HEK293 (cell line): ENCODE measurements around the gene AQP1.

Experiments used
- CTCF ChIA-PET: fragments of 350-600 bp; formaldehyde crosslinking; extraction: SDS; loops from one replicate; lab custom pipeline; 2021; ENCODE audit warnings: antibody characterized with exemption; lab: Yijun Ruan, JAX
- POLR2A ChIA-PET: fragments of 300-600 bp; formaldehyde crosslinking; extraction: SDS; loops from one replicate; lab custom pipeline; 2020; ENCODE audit warnings: antibody characterized with exemption, inconsistent platforms; lab: Yijun Ruan, JAX
- H3K27ac ChIP-seq: fragments of 200-500 bp; sonication (Bioruptor generic); 2 replicates; pipeline ENCODE4 v1.5.1; 2014; ENCODE audit warnings: low read depth, low read length, control low read depth, inconsistent platforms; ENCODE audit errors: extremely low read depth
- H3K36me3 ChIP-seq, 2 experiments: fragments of 200-500 bp in 1 of 2; sonication (Bioruptor generic) in 1 of 2; 1 replicate in 1 of 2; 2 replicates in 1 of 2; pipeline ENCODE4 v1.5.1; 2014 to 2017; ENCODE audit warnings: inconsistent platforms in 2 of 2, low read length in 2 of 2; ENCODE audit not compliant: control insufficient read depth in 2 of 2, insufficient read depth in 1 of 2
- H3K4me1 ChIP-seq: fragments of 200-500 bp; sonication (Bioruptor generic); 2 replicates; pipeline ENCODE4 v1.5.1; 2014; ENCODE audit warnings: mild to moderate bottlenecking, low read length, inconsistent platforms; ENCODE audit not compliant: control insufficient read depth, insufficient read depth
- H3K4me3 ChIP-seq: 2 replicates; pipeline ENCODE4 v1.5.1; 2011; ENCODE audit warnings: low read depth, mild to moderate bottlenecking, control low read depth, low read length, moderate library complexity
- H3K9me3 ChIP-seq: fragments of 200-500 bp; sonication (Bioruptor generic); 2 replicates; pipeline ENCODE4 v1.5.1; 2014; ENCODE audit warnings: low read depth, low read length, inconsistent platforms; ENCODE audit not compliant: control insufficient read depth, insufficient read depth
- GLI4 ChIP-seq: fragments of 450-650 bp; formaldehyde crosslinking; IDR thresholded peaks from 2 replicates; pipeline ENCODE4 v1.5.1; 2016; ENCODE audit warnings: missing biosample characterization, missing genetic modification characterization
- KLF8 ChIP-seq: fragments of 450-650 bp; formaldehyde crosslinking; IDR thresholded peaks from 2 replicates; pipeline ENCODE4 v1.5.1; 2016; ENCODE audit warnings: missing biosample characterization, missing genetic modification characterization
- SETDB1 ChIP-seq: IDR thresholded peaks from one replicate; pipeline ENCODE4 v1.6.1; 2017; ENCODE audit warnings: mild to moderate bottlenecking, low read length, moderate library complexity, mixed read lengths; ENCODE audit not compliant: insufficient read length
- YY2 ChIP-seq: fragments of 450-650 bp; formaldehyde crosslinking; IDR thresholded peaks from 2 replicates; pipeline ENCODE4 v1.5.1; 2016; ENCODE audit warnings: missing biosample characterization, missing genetic modification characterization
- ZNF394 ChIP-seq: fragments of 450-650 bp; formaldehyde crosslinking; IDR thresholded peaks from 2 replicates; pipeline ENCODE4 v1.5.1; 2016; ENCODE audit warnings: missing biosample characterization, missing genetic modification characterization, mild to moderate bottlenecking, moderate library complexity, borderline replicate concordance
- ZNF658 ChIP-seq: fragments of 450-650 bp; formaldehyde crosslinking; IDR thresholded peaks from 2 replicates; pipeline ENCODE4; 2016; ENCODE audit warnings: missing biosample characterization, missing genetic modification characterization
- ZNF768 ChIP-seq: fragments of 450-650 bp; formaldehyde crosslinking; IDR thresholded peaks from 2 replicates; pipeline ENCODE4 v1.5.1; 2018; ENCODE audit warnings: missing biosample characterization, mild to moderate bottlenecking, missing genetic modification characterization
- TF ChIP-seq, protein P1 (sequence below): fragments of 450-650 bp; formaldehyde crosslinking; conservative IDR thresholded peaks from 2 replicates; pipeline ENCODE4 v1.5.1; 2016; ENCODE audit warnings: low read depth, missing biosample characterization, missing genetic modification characterization
- TF ChIP-seq, protein P2 (sequence below): fragments of 450-650 bp; formaldehyde crosslinking; IDR thresholded peaks from 2 replicates; pipeline ENCODE4 v1.5.1; 2016; ENCODE audit warnings: missing biosample characterization, missing genetic modification characterization
- TF ChIP-seq, protein P3 (sequence below): fragments of 450-650 bp; formaldehyde crosslinking; IDR thresholded peaks from 2 replicates; pipeline ENCODE4 v1.5.1; 2017; ENCODE audit warnings: missing biosample characterization, missing genetic modification characterization
- TF ChIP-seq, protein P4 (sequence below): fragments of 450-650 bp; formaldehyde crosslinking; IDR thresholded peaks from 2 replicates; pipeline ENCODE4 v1.5.1; 2016; ENCODE audit warnings: missing biosample characterization, missing genetic modification characterization
- TF ChIP-seq, protein P5 (sequence below): fragments of 450-650 bp; formaldehyde crosslinking; IDR thresholded peaks from 2 replicates; pipeline ENCODE4 v1.5.1; 2017; ENCODE audit warnings: missing biosample characterization, missing genetic modification characterization

Gene AQP1

DNA sequence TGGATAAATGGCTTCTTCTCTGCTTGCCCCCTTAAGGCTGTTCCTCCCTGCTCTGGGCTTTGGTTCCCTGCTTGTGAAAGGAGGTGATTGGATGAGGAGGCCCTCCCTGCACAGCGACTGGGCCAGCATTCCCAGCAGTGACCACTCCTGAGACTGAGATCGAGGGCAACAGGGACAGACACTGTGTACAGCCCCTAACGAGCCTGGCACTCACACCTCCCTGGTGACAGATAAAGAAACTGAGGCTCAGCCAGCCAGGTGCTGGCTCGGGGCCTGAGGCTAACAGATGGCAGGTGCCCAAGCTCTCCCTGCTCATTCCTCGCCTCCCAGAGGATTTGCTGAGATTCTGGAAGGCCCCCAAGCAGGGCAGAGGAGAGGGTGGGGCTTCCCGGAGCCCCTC is 12.0 kb upstream of the AQP1 start (continued):
- TF ChIP-seq, protein P1, sequence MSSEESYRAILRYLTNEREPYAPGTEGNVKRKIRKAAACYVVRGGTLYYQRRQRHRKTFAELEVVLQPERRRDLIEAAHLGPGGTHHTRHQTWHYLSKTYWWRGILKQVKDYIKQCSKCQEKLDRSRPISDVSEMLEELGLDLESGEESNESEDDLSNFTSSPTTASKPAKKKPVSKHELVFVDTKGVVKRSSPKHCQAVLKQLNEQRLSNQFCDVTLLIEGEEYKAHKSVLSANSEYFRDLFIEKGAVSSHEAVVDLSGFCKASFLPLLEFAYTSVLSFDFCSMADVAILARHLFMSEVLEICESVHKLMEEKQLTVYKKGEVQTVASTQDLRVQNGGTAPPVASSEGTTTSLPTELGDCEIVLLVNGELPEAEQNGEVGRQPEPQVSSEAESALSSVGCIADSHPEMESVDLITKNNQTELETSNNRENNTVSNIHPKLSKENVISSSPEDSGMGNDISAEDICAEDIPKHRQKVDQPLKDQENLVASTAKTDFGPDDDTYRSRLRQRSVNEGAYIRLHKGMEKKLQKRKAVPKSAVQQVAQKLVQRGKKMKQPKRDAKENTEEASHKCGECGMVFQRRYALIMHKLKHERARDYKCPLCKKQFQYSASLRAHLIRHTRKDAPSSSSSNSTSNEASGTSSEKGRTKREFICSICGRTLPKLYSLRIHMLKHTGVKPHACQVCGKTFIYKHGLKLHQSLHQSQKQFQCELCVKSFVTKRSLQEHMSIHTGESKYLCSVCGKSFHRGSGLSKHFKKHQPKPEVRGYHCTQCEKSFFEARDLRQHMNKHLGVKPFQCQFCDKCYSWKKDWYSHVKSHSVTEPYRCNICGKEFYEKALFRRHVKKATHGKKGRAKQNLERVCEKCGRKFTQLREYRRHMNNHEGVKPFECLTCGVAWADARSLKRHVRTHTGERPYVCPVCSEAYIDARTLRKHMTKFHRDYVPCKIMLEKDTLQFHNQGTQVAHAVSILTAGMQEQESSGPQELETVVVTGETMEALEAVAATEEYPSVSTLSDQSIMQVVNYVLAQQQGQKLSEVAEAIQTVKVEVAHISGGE (tag by site-specific recombination), result no peak
- TF ChIP-seq ZNF658, result no peak

DNA sequence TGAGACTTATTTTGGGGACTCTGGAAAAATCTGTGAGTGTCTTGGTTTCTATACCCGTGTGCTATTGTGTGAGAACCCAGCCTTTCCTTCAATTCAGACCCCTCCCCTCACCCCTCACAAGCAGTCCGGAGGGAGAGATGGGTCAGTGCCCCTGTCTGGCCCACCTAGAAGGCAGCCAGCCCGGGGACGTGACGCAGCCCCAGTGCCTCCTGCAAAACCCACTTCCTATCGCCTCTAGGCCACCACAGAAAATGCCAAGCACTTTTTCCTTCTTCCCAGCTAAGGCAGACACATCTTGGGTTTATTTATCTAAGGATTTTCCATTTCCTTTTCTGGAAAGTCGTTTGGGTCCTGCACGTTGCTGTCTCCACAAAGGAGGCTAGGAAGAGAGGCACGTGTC is 11.6 kb upstream of the AQP1 start:
- POLR2A ChIA-PET, result no interaction called here
- TF ChIP-seq GLI4 (tag by site-specific recombination) (no peak), SETDB1 (no peak), ZNF768 (tag by site-specific recombination) (no peak)
- TF ChIP-seq, protein P2, sequence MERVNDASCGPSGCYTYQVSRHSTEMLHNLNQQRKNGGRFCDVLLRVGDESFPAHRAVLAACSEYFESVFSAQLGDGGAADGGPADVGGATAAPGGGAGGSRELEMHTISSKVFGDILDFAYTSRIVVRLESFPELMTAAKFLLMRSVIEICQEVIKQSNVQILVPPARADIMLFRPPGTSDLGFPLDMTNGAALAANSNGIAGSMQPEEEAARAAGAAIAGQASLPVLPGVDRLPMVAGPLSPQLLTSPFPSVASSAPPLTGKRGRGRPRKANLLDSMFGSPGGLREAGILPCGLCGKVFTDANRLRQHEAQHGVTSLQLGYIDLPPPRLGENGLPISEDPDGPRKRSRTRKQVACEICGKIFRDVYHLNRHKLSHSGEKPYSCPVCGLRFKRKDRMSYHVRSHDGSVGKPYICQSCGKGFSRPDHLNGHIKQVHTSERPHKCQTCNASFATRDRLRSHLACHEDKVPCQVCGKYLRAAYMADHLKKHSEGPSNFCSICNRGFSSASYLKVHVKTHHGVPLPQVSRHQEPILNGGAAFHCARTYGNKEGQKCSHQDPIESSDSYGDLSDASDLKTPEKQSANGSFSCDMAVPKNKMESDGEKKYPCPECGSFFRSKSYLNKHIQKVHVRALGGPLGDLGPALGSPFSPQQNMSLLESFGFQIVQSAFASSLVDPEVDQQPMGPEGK (tag by site-specific recombination), result no peak
- TF ChIP-seq, protein P3, sequence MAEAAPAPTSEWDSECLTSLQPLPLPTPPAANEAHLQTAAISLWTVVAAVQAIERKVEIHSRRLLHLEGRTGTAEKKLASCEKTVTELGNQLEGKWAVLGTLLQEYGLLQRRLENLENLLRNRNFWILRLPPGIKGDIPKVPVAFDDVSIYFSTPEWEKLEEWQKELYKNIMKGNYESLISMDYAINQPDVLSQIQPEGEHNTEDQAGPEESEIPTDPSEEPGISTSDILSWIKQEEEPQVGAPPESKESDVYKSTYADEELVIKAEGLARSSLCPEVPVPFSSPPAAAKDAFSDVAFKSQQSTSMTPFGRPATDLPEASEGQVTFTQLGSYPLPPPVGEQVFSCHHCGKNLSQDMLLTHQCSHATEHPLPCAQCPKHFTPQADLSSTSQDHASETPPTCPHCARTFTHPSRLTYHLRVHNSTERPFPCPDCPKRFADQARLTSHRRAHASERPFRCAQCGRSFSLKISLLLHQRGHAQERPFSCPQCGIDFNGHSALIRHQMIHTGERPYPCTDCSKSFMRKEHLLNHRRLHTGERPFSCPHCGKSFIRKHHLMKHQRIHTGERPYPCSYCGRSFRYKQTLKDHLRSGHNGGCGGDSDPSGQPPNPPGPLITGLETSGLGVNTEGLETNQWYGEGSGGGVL (tag by site-specific recombination), result no peak
- Histone ChIP-seq H3K36me3 (no peaks in the 10 kb centered on the region), H3K27ac (no peak overlapping the region), H3K4me1 (no peaks in the 10 kb centered on the region), H3K9me3 (no peaks in the 10 kb centered on the region), H3K4me3 (no peak overlapping the region)
- CTCF ChIA-PET, result no interaction called here

DNA sequence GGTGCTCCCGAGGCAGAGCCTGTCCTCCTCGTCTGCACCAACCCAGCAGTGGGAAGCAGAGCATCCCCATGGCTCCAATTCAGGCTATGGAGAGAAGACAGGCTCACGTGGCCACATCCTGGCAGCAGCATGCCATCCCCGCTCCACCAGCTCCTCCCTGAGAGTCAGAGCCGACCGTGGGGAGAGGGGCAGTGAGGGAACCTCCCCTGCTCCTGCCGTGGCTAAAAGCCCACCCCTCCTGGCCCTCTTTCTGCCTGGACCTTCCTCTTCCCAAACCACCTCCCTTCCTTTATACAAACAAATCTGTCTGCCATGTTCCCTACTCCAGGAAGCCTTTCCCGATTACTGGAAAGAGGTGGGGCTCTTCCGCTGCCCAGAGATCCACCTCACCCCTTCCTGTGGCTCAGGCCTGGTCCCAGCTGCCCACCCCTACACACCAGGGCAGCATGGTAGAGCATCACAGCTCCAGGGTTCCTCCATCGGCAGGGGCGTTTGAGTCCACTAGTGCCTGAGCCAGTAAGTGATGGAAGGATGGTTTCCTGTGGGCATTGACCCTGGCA is 10.8 kb upstream of the AQP1 start:
- ChIA-PET CTCF (no interaction called here), POLR2A (no interaction called here)
- no peak for TF ChIP-seq ZNF394 (tag by site-specific recombination)
- TF ChIP-seq, protein P4, sequence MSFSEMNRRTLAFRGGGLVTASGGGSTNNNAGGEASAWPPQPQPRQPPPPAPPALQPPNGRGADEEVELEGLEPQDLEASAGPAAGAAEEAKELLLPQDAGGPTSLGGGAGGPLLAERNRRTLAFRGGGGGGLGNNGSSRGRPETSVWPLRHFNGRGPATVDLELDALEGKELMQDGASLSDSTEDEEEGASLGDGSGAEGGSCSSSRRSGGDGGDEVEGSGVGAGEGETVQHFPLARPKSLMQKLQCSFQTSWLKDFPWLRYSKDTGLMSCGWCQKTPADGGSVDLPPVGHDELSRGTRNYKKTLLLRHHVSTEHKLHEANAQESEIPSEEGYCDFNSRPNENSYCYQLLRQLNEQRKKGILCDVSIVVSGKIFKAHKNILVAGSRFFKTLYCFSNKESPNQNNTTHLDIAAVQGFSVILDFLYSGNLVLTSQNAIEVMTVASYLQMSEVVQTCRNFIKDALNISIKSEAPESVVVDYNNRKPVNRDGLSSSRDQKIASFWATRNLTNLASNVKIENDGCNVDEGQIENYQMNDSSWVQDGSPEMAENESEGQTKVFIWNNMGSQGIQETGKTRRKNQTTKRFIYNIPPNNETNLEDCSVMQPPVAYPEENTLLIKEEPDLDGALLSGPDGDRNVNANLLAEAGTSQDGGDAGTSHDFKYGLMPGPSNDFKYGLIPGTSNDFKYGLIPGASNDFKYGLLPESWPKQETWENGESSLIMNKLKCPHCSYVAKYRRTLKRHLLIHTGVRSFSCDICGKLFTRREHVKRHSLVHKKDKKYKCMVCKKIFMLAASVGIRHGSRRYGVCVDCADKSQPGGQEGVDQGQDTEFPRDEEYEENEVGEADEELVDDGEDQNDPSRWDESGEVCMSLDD (tag by site-specific recombination), result no peak
- no peak for TF ChIP-seq KLF8 (tag by site-specific recombination)
- TF ChIP-seq YY2, result no peak
- TF ChIP-seq, protein P5, sequence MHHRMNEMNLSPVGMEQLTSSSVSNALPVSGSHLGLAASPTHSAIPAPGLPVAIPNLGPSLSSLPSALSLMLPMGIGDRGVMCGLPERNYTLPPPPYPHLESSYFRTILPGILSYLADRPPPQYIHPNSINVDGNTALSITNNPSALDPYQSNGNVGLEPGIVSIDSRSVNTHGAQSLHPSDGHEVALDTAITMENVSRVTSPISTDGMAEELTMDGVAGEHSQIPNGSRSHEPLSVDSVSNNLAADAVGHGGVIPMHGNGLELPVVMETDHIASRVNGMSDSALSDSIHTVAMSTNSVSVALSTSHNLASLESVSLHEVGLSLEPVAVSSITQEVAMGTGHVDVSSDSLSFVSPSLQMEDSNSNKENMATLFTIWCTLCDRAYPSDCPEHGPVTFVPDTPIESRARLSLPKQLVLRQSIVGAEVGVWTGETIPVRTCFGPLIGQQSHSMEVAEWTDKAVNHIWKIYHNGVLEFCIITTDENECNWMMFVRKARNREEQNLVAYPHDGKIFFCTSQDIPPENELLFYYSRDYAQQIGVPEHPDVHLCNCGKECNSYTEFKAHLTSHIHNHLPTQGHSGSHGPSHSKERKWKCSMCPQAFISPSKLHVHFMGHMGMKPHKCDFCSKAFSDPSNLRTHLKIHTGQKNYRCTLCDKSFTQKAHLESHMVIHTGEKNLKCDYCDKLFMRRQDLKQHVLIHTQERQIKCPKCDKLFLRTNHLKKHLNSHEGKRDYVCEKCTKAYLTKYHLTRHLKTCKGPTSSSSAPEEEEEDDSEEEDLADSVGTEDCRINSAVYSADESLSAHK (tag by site-specific recombination), result no peak
- Histone ChIP-seq H3K4me3 (no peak overlapping the region), H3K36me3 (no peaks in the 10 kb centered on the region), H3K9me3 (no peaks in the 10 kb centered on the region), H3K27ac (no peak overlapping the region), H3K4me1 (no peaks in the 10 kb centered on the region)
